ENCODE results near the gene EI24. TPM values are rescaled to one million over a fixed set of nuclear protein-coding genes. Genes with fewer than 3 reads are reported as not detected.

Gene EI24
- total and polyA plus RNA-seq, 9 of the 15 experiments (the other 6 are each of a cell fraction or from before 2014, with no cell fraction given), result 50.4 to 260 (median 168) TPM

- TF ChIP-seq CCNT2 (IDR thresholded peaks at IDR 0.05; ENCODE audit: borderline replicate concordance, extremely low read depth, insufficient read length, low read depth, low read length) (peak; percentile 88), ZNF217 (CRISPR knock-in tag; IDR thresholded peaks at IDR 0.05) (no peak), SNAPC5 (CRISPR knock-in tag; IDR thresholded peaks at IDR 0.05) (no peak), SMARCB1 (IDR thresholded peaks at IDR 0.05; ENCODE audit: insufficient read length, low read depth) (no peak), ZNF780A (CRISPR knock-in tag; IDR thresholded peaks at IDR 0.05) (no peak), ARID2 (IDR thresholded peaks at IDR 0.05) (no peak), FUS (optimal IDR thresholded peaks at IDR 0.05; ENCODE audit: low read depth, low read length) (no peak), U2AF1 (optimal IDR thresholded peaks at IDR 0.05; ENCODE audit: low read depth, low read length) (no peak), ZNF324 (CRISPR knock-in tag; IDR thresholded peaks at IDR 0.05) (no peak), HOMEZ (CRISPR knock-in tag; IDR thresholded peaks at IDR 0.05) (no peak), PHB2 (IDR thresholded peaks at IDR 0.05; ENCODE audit: low read depth) (peak; percentile 97), ZNF695 (CRISPR knock-in tag; IDR thresholded peaks at IDR 0.05) (no peak), CUX1 (CRISPR knock-in tag; IDR thresholded peaks at IDR 0.05) (no peak), ZNF778 (CRISPR knock-in tag; IDR thresholded peaks at IDR 0.05) (no peak), ZEB2 (IDR thresholded peaks at IDR 0.05) (peak; percentile 84), ZNF707 (CRISPR knock-in tag; conservative IDR thresholded peaks at IDR 0.05) (no peak), ZBTB26 (CRISPR knock-in tag; IDR thresholded peaks at IDR 0.05) (no peak)
- TF ChIP-seq, protein P1, sequence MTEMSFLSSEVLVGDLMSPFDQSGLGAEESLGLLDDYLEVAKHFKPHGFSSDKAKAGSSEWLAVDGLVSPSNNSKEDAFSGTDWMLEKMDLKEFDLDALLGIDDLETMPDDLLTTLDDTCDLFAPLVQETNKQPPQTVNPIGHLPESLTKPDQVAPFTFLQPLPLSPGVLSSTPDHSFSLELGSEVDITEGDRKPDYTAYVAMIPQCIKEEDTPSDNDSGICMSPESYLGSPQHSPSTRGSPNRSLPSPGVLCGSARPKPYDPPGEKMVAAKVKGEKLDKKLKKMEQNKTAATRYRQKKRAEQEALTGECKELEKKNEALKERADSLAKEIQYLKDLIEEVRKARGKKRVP (CRISPR knock-in tag; IDR thresholded peaks at IDR 0.05), result peak; percentile 52; the same call in 1 of the 2 replicates
- TF ChIP-seq, protein P2, sequence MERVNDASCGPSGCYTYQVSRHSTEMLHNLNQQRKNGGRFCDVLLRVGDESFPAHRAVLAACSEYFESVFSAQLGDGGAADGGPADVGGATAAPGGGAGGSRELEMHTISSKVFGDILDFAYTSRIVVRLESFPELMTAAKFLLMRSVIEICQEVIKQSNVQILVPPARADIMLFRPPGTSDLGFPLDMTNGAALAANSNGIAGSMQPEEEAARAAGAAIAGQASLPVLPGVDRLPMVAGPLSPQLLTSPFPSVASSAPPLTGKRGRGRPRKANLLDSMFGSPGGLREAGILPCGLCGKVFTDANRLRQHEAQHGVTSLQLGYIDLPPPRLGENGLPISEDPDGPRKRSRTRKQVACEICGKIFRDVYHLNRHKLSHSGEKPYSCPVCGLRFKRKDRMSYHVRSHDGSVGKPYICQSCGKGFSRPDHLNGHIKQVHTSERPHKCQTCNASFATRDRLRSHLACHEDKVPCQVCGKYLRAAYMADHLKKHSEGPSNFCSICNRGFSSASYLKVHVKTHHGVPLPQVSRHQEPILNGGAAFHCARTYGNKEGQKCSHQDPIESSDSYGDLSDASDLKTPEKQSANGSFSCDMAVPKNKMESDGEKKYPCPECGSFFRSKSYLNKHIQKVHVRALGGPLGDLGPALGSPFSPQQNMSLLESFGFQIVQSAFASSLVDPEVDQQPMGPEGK (CRISPR knock-in tag; IDR thresholded peaks at IDR 0.05; ENCODE audit: borderline replicate concordance), result no peak
Measured at GRCh38 chr11:125552927-125553326, 16.4 kb upstream of the EI24 start (continued).
